MM.1S (cell line): Measurements from ENCODE around the gene ADAMTS6.

ENCODE experiments used
- EZH2phosphoT487 ChIP-seq: fragments of 300-600 bp; sonication (generic); IDR thresholded peaks from 2 replicates; pipeline ENCODE4 v1.6.1; 2018; ENCODE audit warnings: antibody characterized with exemption, low read length
- TF ChIP-seq, protein P1 (sequence below): fragments of 300-600 bp; sonication (generic); IDR thresholded peaks from 2 replicates; pipeline ENCODE4 v1.5.1; 2016; ENCODE audit warnings: antibody characterized with exemption, low read length, mixed read lengths

GRCh38 chr5:65184780-65185179 is 296.9 kb downstream of the ADAMTS6 start:
- TF ChIP-seq, protein P1, sequence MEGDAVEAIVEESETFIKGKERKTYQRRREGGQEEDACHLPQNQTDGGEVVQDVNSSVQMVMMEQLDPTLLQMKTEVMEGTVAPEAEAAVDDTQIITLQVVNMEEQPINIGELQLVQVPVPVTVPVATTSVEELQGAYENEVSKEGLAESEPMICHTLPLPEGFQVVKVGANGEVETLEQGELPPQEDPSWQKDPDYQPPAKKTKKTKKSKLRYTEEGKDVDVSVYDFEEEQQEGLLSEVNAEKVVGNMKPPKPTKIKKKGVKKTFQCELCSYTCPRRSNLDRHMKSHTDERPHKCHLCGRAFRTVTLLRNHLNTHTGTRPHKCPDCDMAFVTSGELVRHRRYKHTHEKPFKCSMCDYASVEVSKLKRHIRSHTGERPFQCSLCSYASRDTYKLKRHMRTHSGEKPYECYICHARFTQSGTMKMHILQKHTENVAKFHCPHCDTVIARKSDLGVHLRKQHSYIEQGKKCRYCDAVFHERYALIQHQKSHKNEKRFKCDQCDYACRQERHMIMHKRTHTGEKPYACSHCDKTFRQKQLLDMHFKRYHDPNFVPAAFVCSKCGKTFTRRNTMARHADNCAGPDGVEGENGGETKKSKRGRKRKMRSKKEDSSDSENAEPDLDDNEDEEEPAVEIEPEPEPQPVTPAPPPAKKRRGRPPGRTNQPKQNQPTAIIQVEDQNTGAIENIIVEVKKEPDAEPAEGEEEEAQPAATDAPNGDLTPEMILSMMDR = no peak
- TF ChIP-seq EZH2phosphoT487 = no peak
